Ascending aorta (tissue), 2 donors: ENCODE measurements around the gene SOHLH2. TPM values are rescaled to one million over a fixed set of nuclear protein-coding genes. Genes with fewer than 3 reads are reported as not detected.

Source experiments
- DNase-seq, 2 donors: peaks; one replicate each; pipeline ENCODE4 v3.0.0-alpha.2; 2019; ENCODE audit warnings: low spot score in 2 of 2
- H3K27ac ChIP-seq, 2 donors: fragments of 200-600 bp; sonication (generic); one replicate each; pipeline ENCODE4 v1.5.1; 2016 to 2017; ENCODE audit warnings: mild to moderate bottlenecking in 1 of 2
- H3K27me3 ChIP-seq: fragments of 200-600 bp; sonication (generic); one replicate; pipeline ENCODE4 v1.5.1; 2017
- H3K36me3 ChIP-seq, 2 donors: fragments of 200-600 bp; sonication (generic); one replicate each; pipeline ENCODE4 v1.5.1; 2016
- H3K4me1 ChIP-seq, 2 donors: fragments of 200-600 bp; sonication (generic); one replicate each; pipeline ENCODE4 v1.5.1; 2016 to 2017; ENCODE audit warnings: mild to moderate bottlenecking in 1 of 2
- H3K4me3 ChIP-seq, 2 donors: fragments of 200-600 bp; sonication (generic); one replicate each; pipeline ENCODE4 v1.5.1; 2016 to 2017; ENCODE audit warnings: mild to moderate bottlenecking in 1 of 2
- H3K9me3 ChIP-seq, 2 donors: fragments of 200-600 bp; sonication (generic); one replicate each; pipeline ENCODE4 v1.5.1; 2016
- CTCF ChIP-seq, 3 experiments: fragments of 200-600 bp in 2 of 3; fragments of 450-650 bp in 1 of 3; sonication (generic) in 2 of 3; IDR thresholded peaks; one replicate each; pipeline ENCODE4 v1.5.1; 2016 to 2019; ENCODE audit warnings: antibody characterized with exemption in 3 of 3, mild to moderate bottlenecking in 1 of 3, moderate library complexity in 1 of 3
- intact Hi-C: fragments of 100-400 bp; cut with DNase I; formaldehyde crosslinking; loops from one replicate; pipeline ENCODE4 v1.15.1; 2023
- total RNA-seq: library from RNA; depleted of rRNA; stranded (reverse); fragments of >200 nt; gene quantifications from one replicate; pipeline ENCODE4 v1.1.0, GENCODE V29; 2016

Gene SOHLH2
- total RNA-seq, 1 donor from 2014 or later, result not detected

- Histone ChIP-seq H3K4me3 (no peak overlapping the region), H3K27me3 (no peaks in the 10 kb centered on the region), H3K36me3 (no peaks in the 10 kb centered on the region), H3K27ac (no peak overlapping the region), H3K9me3 (peaks cover 0 to 5% of the 10 kb centered on the region in 2 donors), H3K4me1 (no peaks in the 10 kb centered on the region)
- DNase-seq, result no peak
- no peak for TF ChIP-seq CTCF (IDR thresholded peaks at IDR 0.05)
- intact Hi-C loops, result no loop called here
Observed at GRCh38 chr13:36143738-36144137, 70.6 kb downstream of the SOHLH2 start.

- no peaks in the 10 kb centered on the region for H3K27me3 ChIP-seq
- peaks cover 0 to 5% of the 10 kb centered on the region in 2 donors for H3K9me3 ChIP-seq
- H3K27ac ChIP-seq, result no peak overlapping the region
- DNase-seq, result no peak
- no peak overlapping the region for H3K4me3 ChIP-seq
- no peaks in the 10 kb centered on the region for H3K36me3 ChIP-seq
- no peak for TF ChIP-seq CTCF (IDR thresholded peaks at IDR 0.05)
- H3K4me1 ChIP-seq, result no peaks in the 10 kb centered on the region
- intact Hi-C loops, result no loop called here
Observed at GRCh38 chr13:36142735-36143134, 71.6 kb downstream of the SOHLH2 start.

GRCh38 chr13:36135876-36136275 lies 78.5 kb downstream of the SOHLH2 start:
- TF ChIP-seq CTCF (IDR thresholded peaks at IDR 0.05), result no peak
- H3K4me3 ChIP-seq, result no peak overlapping the region
- no peaks in the 10 kb centered on the region for H3K36me3 ChIP-seq
- H3K27me3 ChIP-seq, result no peaks in the 10 kb centered on the region
- no peak for DNase-seq
- H3K4me1 ChIP-seq, result no peaks in the 10 kb centered on the region
- intact Hi-C loops, result no loop called here
- H3K9me3 ChIP-seq, result no peaks in the 10 kb centered on the region
- no peak overlapping the region for H3K27ac ChIP-seq

- H3K4me3 ChIP-seq, result no peak overlapping the region
- no peak for DNase-seq
- H3K27ac ChIP-seq, result no peak overlapping the region
- no peaks in the 10 kb centered on the region for H3K27me3 ChIP-seq
- intact Hi-C loops, result no loop called here
- H3K4me1 ChIP-seq, result no peaks in the 10 kb centered on the region
- no peaks in the 10 kb centered on the region for H3K9me3 ChIP-seq
- no peak for TF ChIP-seq CTCF (IDR thresholded peaks at IDR 0.05)
- no peaks in the 10 kb centered on the region for H3K36me3 ChIP-seq
Observed at GRCh38 chr13:36134632-36135031, 79.7 kb downstream of the SOHLH2 start.

- Histone ChIP-seq H3K27me3 (no peaks in the 10 kb centered on the region), H3K9me3 (no peaks in the 10 kb centered on the region), H3K27ac (no peak overlapping the region), H3K4me3 (no peak overlapping the region), H3K36me3 (no peaks in the 10 kb centered on the region), H3K4me1 (no peaks in the 10 kb centered on the region)
- TF ChIP-seq CTCF (IDR thresholded peaks at IDR 0.05), result no peak
- DNase-seq, result no peak
- intact Hi-C loops, result no loop called here
Observed at GRCh38 chr13:36133950-36134626, 80.3 kb downstream of the SOHLH2 start.

- DNase-seq, result no peak
- H3K27me3 ChIP-seq, result no peaks in the 10 kb centered on the region
- TF ChIP-seq CTCF (IDR thresholded peaks at IDR 0.05), result no peak
- no peak overlapping the region for H3K4me3 ChIP-seq
- no peaks in the 10 kb centered on the region for H3K4me1 ChIP-seq
- H3K27ac ChIP-seq, result no peak overlapping the region
- intact Hi-C loops, result no loop called here
- H3K36me3 ChIP-seq, result no peaks in the 10 kb centered on the region
- H3K9me3 ChIP-seq, result no peaks in the 10 kb centered on the region
Observed at GRCh38 chr13:36132376-36132775, 82.0 kb downstream of the SOHLH2 start.
